ENCODE measurements around the gene OSBPL3.
"Not testable (repeated sequence)": the region's sequence is repeated elsewhere in the genome, so short reads cannot be mapped to it uniquely, and the experiment has no call there.

The OSBPL3 gene

DNA sequence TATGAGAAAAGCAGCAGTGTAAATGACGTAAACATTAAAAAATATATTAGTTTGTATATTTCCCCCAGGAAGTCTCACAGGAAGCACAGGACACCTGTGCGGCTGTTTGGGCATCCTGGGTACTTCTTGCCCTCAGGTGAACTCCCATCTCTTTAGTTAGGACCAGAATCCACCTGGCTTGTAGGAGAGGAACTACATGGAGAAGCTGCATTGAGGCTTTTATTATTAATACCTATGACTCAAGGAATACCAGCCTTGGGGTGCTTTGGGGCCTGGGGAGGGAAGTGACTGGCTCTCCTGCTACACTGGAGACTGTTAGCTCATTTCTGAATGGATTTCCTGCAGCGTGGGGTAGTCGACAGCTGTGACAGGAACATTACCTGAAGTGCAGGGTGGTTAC is 182.7 kb downstream of the OSBPL3 start:
- no peak for DNase-seq (ENCODE audit: low read depth in 2 of 2)

DNA sequence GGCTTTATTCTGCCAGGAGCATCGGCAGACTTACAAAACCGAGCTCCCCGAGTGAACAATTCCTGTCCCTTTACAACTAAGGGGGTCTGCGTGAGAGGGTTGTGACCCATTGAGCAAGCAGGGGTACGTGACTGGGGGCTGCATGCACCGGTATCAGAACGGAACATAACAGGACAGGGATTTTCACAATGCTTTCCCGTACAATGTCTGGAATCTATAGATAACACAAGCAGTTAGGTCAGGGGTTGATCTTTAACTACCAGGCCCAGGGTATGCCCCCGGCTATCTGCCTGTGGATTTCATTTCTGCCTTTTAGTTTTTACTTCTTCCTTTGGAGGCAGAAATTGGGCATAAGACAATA is 184.6 kb downstream of the OSBPL3 start:
- DNase-seq (ENCODE audit: low read depth in 2 of 2) = no peak

GRCh38 chr7:24794751-24795406 is 185.1 kb downstream of the OSBPL3 start:
- DNase-seq (ENCODE audit: low read depth in 2 of 2) = not testable (repeated sequence)

DNA sequence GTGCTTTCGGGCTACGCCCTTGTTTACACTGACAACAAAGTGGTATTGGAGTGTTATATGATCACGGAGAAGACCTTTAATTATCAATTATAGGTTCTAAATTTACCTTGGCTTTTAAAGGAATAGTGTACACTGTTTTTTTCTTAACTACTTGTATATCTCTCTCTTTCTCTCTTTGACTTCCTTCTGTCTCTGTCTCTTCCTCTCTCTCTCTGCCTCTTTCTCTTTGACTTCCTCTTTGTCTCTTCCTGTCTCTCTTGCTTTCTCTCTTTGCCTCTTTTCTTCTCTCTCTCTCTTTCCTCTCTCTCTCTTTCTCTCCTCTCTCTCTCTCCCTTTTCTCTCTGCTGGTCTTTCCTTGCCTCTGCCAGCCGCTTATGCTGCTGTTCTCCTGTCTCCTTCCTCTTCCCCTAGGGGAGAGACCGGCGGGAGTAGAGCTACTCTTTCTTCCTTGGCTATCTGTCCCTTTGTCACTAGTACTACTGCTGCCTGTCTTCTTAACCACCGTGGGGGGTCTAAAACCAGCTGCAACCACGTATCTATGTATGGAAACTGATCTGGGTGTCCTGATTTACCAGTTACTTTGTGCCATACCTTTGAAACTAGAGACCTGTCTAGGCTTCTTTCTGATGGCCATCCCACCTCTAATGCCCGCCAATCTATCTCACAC is 185.9 kb downstream of the OSBPL3 start:
- DNase-seq (ENCODE audit: low read depth in 2 of 2) = no peak

GRCh38 chr7:24788961-24789576 is 190.9 kb downstream of the OSBPL3 start:
- DNase-seq (ENCODE audit: low read depth in 2 of 2) = no peak

GRCh38 chr7:24788075-24788474 is 191.9 kb downstream of the OSBPL3 start:
- no peak for DNase-seq (ENCODE audit: low read depth in 2 of 2)

DNA sequence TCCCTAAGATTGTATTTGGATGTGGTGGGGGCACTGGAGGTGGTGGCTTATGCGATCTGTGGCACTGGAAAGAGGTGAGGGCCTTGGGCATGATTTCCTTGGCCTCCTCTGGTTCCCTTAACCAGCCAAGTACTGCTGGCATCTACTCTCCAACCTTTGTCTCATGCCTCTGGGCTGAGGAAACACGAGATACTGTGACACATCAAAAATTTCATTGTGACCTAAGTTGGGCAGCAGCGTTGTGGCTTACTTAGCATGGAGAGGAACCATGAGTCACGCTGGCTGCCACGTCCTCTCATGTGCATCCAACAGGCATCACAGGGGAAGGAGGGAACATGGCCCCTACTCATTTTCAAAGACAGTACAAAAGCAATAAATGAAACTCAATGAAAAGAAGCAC is 193.0 kb downstream of the OSBPL3 start:
- no peak for DNase-seq (ENCODE audit: low read depth in 2 of 2)

DNA sequence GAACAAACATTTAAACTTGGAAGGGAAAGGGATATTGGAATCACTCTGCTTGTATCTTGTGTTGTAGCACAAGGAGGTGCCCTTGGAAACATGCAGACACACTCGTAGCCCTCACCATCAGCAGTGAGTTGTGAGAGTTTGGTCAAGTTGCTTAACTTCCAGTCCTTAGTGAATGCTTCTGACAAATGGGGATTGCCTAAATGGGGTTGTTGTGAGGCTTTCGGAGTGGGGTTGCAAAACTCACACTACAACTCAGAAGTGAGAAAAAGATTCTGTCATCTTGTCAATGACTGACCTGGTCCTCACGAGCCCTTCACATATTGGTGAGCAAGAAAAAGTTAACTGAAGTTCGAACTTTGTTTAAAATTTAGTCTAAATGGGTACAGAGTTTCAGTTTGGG is 193.7 kb downstream of the OSBPL3 start:
- DNase-seq (ENCODE audit: low read depth in 2 of 2) = no peak

- no peak for DNase-seq (ENCODE audit: low read depth in 2 of 2)
Measured at GRCh38 chr7:24784277-24784676, 195.7 kb downstream of the OSBPL3 start.

DNA sequence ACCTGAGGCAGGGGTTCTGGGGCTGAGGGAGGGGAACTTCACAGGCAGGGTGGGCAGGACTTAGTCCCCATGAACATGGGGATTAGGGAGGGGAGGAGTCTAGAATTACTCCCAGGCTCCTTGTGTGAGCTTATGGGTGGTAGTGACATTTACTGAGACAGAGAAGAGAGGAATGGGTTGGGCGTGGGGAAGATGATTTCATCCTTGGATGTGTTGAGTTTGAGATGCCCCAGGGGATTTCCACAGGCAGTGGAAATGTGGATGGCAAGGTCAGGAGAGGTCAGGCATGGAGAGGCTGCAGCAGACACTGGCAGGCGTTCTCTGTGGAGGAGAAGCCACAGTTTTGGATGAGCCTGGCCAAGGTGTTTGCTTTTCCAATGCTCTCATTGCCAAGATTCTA is 196.3 kb downstream of the OSBPL3 start:
- no peak for DNase-seq (ENCODE audit: low read depth in 2 of 2)

DNA sequence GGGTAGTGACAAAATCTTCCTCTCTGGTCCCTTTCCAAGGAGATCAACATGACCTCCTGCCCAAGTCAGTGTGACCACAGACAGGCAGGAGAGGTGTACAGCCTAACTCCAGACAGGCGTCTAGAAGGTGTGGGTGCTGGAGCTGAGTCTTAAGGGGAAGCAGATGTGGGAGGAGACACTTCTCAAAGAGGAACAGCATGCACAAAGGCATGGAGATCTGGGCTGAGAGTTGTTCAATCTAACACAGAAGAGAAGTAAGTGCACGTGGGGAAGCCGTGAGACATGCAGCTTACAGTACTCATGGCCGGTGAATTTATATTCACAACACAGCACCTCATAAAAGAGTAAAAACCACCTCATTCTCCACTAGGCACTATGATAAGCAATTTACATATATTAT is 198.9 kb downstream of the OSBPL3 start:
- DNase-seq (ENCODE audit: low read depth in 2 of 2) = no peak

DNA sequence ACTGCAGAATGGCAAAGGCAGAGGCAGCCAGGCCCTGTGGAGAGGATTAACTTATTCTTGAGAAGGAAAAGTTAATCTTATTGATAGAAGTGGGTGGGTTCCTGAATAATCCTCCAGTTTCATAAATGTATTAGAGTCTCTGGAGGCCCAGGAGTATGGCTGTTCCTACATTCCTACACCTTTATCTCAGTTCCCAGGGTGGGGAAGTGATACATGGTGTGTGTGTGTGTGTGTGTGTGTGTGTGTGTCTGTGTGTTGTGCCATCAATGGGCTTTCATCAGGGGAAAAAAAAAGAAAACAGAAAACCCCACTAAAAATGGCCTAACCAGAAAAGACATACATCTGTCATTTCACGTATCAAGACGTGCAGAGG is 200.7 kb downstream of the OSBPL3 start:
- DNase-seq (ENCODE audit: low read depth in 2 of 2) = no peak

DNA sequence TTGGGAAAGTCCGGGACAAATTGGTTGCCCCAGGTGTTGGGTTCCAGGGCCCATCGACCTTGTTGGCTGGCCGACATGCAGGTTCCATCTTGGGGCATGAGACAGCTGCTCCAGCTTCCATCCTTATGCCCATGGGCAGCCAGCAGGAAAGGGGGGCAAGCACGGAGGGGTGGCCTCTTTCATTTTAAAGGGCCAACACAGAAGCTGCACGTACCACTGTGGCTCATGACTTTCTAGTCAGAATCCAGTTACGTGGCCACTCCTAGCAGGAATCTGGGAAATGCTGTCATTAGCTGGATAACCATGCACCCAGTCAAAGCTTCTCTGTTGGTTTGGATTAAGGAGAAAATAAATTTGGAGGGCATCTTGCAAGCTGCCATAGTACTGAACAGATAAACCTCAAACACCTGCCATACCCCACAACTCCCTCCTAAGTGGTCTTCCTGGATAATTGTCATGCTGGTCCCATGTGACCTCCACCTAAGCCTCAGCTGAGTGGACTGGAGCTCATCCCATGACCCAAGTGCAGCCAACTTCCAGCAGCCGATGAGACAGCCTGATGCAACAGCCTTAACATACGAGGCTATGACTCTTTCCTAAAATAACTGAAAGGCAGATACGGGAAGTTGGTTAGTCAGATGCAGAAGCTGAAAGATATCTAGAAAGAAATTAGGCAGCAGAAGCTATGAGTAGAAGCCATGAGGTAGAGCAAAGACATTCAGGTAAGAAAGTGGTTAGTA is 201.3 kb downstream of the OSBPL3 start:
- DNase-seq (ENCODE audit: low read depth in 2 of 2) = no peak

DNA sequence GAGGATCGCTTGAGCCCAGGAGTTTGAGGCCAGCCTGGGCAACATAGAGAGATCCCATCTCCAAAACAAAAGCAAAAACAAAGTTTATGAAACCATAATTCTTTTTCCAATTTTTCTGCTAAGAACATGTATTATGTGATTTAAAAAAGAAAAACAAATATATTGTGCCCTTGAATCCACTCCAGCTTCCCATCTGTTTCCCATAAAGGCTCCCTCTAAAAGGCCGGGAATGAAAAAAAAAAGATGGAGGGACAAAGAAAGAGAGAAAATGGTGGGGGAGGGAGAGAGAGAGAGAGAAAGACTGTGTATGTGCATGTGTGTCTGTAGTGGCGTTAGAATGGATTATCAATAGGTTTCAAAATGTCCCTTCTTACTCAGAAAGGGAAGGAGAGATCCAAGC is 202.2 kb downstream of the OSBPL3 start:
- DNase-seq (ENCODE audit: low read depth in 2 of 2) = no peak

DNA sequence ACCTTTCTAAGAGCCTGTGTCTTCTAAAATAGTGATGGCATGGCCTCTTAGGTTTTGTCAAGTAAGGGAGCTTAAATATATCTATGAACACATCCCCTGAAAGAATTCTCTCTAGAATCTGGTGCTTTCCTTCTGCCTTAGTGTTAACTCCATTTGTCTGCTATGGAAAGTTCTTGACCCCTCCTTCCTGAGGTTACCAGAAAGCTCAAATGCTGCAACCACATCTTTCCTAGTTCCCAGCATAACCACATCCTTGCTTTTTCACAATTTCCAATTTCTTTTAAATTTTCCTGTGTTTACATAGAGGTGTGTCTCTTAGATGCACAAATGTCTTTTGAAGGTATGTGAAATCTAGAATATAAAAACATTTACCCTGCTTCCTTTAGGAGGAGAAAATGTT is 206.3 kb downstream of the OSBPL3 start:
- no peak for DNase-seq (ENCODE audit: low read depth in 2 of 2)

DNA sequence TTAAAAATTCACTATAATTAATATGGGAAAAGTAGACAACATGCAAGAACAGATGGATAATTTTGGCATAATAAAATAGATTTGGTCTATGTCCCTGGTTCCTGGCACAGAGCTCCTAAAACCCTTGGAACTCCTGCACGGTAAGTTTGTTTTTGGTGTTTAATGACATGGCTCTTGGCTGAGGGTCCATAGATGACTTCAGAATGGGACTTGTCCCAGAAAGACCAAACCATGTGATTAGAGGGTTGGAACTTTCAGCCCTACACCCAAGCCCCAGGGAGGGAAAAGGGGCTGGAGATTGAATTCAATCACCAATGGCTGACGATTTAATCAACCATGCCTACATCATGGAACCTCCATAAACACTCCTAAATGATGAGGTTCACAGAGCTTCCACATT is 210.1 kb downstream of the OSBPL3 start:
- no peak for DNase-seq (ENCODE audit: low read depth in 2 of 2)

- no peak for DNase-seq (ENCODE audit: low read depth in 2 of 2)
Measured at GRCh38 chr7:24769014-24769830, 210.8 kb downstream of the OSBPL3 start.

- DNase-seq (ENCODE audit: low read depth in 2 of 2) = no peak
Measured at GRCh38 chr7:24767878-24768569, 212.0 kb downstream of the OSBPL3 start.

DNA sequence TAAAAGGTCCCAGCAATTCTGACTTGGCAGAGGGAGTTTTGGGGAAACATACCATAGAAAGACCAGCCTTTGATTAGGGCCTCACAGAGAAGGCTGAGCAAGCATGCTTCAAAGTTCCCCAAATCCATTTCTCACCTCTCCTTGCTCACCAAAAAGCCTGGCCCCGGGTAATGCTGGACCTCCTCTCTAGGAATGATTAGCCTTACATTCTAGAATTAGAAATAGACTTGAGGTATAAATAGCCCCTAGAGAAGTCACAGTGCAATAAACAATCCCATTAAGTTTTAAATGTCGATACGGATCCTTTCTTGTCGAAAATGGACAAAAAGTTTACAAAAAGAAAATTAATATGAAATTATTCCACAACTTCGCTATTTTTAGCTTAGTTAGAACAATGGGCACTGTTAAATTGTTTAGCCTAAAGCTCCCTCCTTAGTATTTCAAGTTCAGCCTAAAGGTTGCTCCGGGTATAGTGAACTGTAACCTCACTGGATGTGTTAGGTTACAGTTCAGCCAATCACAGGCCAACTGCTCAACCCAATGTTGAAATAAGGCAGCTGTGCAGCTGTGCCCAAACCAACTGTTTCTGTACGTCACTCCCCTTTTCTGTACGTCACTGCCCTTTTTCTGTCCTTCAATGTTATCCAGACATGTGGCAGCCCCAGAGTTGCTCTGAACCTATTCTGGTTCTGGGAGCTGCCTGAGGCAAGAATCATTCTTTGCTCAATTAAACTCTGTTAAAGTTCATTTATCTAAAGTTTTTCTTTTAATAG is 214.8 kb downstream of the OSBPL3 start:
- no peak for DNase-seq (ENCODE audit: low read depth in 2 of 2)

DNA sequence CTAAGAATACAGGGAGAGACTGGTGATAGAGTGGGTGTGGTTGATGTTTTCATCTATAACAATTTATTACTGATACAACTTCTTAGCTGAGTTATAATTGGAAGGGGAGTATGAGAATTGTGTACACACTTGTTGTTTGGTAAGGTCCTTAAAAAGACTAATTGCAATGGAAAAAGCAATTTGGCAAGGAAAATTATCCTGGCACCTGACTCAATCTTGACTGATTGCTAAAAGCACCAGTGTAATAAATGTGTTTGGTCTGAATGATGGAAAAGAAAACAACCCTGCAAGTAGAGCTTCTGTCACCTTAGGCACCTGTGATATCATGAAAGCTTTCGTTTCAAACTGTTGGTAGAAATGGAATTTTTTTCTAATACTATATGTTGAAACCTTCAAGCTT is 216.0 kb downstream of the OSBPL3 start:
- DNase-seq (ENCODE audit: low read depth in 2 of 2) = no peak

Measured in activated CD8-positive, alpha-beta memory T cell treated with anti-CD3 and anti-CD28 coated beads for 4 hours (primary cell).